Endothelial cell of umbilical vein (primary cell): ENCODE results near the gene CCDC116. TPM values are rescaled to one million over a fixed set of nuclear protein-coding genes. Genes with fewer than 3 reads are reported as not detected.

ENCODE experiments used
- BruUV-seq: library from RNA; stranded (reverse); fragments of 400-500 nt; replicated peaks from 2 replicates; lab custom pipeline; 2021; lab: Mats Ljungman, UMichigan
- CTCF ChIA-PET: fragments of 300-600, 350-600 bp; sonication (Branson Sonifier 250); formaldehyde crosslinking; loops from one replicate; lab custom pipeline; 2021; ENCODE audit warnings: antibody characterized with exemption, inconsistent platforms; lab: Charles Lee
- POLR2A ChIA-PET: fragments of 300-600, 350-600 bp; sonication (Branson Sonifier 250); formaldehyde crosslinking; loops from one replicate; lab custom pipeline; 2021; ENCODE audit warnings: antibody characterized with exemption, inconsistent platforms; lab: Charles Lee
- DNase-seq: peaks from one replicate; pipeline ENCODE4 v3.0.0-alpha.2; 2011; ENCODE audit warnings: low read depth, low spot score
- FAIRE-seq: peaks from 2 replicates; lab custom pipeline; 2011; peaks lifted over from hg19 to GRCh38; lab: Jason Lieb, UNC
- H2AFZ ChIP-seq: 2 replicates; pipeline ENCODE4 v1.6.0; 2012; ENCODE audit warnings: low read depth, low read length, control low read depth, inconsistent platforms
- H3K27ac ChIP-seq: 2 replicates; pipeline ENCODE4 v1.5.1; 2011; ENCODE audit warnings: low read depth, mild to moderate bottlenecking, control low read depth, low read length, moderate library complexity; ENCODE audit not compliant: insufficient read depth
- H3K27me3 ChIP-seq, 2 experiments: 2 replicates each; pipeline versions ENCODE4 v1.6.0 to v1.6.1; 2011; ENCODE audit warnings: low read length in 2 of 2, mixed read lengths in 1 of 2; ENCODE audit not compliant: control insufficient read depth in 2 of 2, insufficient read depth in 2 of 2
- H3K36me3 ChIP-seq, 2 experiments: 2 replicates in 1 of 2; 3 replicates in 1 of 2; pipeline ENCODE4 v1.5.1; 2011; ENCODE audit warnings: low read length in 2 of 2, mild to moderate bottlenecking in 1 of 2, moderate library complexity in 1 of 2; ENCODE audit not compliant: control insufficient read depth in 2 of 2, insufficient read depth in 2 of 2; ENCODE audit errors: extremely low read depth in 1 of 2
- H3K4me1 ChIP-seq: 3 replicates; pipeline ENCODE4 v1.5.1; 2011; ENCODE audit warnings: mild to moderate bottlenecking, low read length; ENCODE audit not compliant: control insufficient read depth, insufficient read depth; ENCODE audit errors: extremely low read depth
- H3K4me2 ChIP-seq: 2 replicates; pipeline ENCODE4 v1.6.1; 2011; ENCODE audit warnings: low read length, control low read depth, mixed read lengths; ENCODE audit not compliant: insufficient read depth
- H3K4me3 ChIP-seq, 3 experiments: fragments of 200-600 bp in 1 of 3; sonication (generic), shearing (Covaris generic) in 1 of 3; replicated peaks in 1 of 3; 2 replicates each; pipeline ENCODE4 v1.5.1; 2011 to 2016; ENCODE audit warnings: control low read depth in 3 of 3, low read length in 3 of 3, mild to moderate bottlenecking in 2 of 3, inconsistent platforms in 1 of 3, low read depth in 1 of 3, moderate library complexity in 1 of 3; ENCODE audit not compliant: insufficient read depth in 1 of 3
- H3K79me2 ChIP-seq: 2 replicates; pipeline ENCODE4 v1.6.0; 2012; ENCODE audit warnings: low read length, inconsistent platforms; ENCODE audit not compliant: control insufficient read depth, insufficient read depth
- H3K9ac ChIP-seq: replicated peaks from 2 replicates; pipeline ENCODE3; 2011; ENCODE audit warnings: low read length, control low read depth; ENCODE audit not compliant: insufficient read depth; ENCODE audit errors: extremely low read depth
- H3K9me1 ChIP-seq: replicated peaks from 3 replicates; pipeline ENCODE4 v1.6.0; 2011; ENCODE audit warnings: mild to moderate bottlenecking, low read length; ENCODE audit not compliant: control insufficient read depth, insufficient read depth; ENCODE audit errors: extremely low read depth
- H3K9me3 ChIP-seq: replicated peaks from 2 replicates; pipeline ENCODE4 v1.5.1; 2012; ENCODE audit warnings: low read length, inconsistent platforms; ENCODE audit not compliant: control insufficient read depth, insufficient read depth
- H4K20me1 ChIP-seq: replicated peaks from 2 replicates; pipeline ENCODE3; 2011; ENCODE audit warnings: mild to moderate bottlenecking, low read length; ENCODE audit not compliant: control insufficient read depth, insufficient read depth; ENCODE audit errors: extremely low read depth
- CTCF ChIP-seq, 2 donors: IDR thresholded peaks; 1 replicate in 1 of 2; 2 replicates in 1 of 2; pipeline ENCODE4 v1.5.1; 2011; ENCODE audit warnings: low read length in 2 of 2, mild to moderate bottlenecking in 2 of 2, moderate library complexity in 2 of 2, control low read depth in 1 of 2, inconsistent platforms in 1 of 2, low read depth in 1 of 2; ENCODE audit not compliant: insufficient read depth in 1 of 2; ENCODE audit errors: extremely low read depth in 1 of 2
- EZH2 ChIP-seq: IDR thresholded peaks from 2 replicates; pipeline ENCODE4 v1.6.1; 2012; ENCODE audit warnings: borderline replicate concordance, low read depth, mild to moderate bottlenecking, moderate library complexity, low read length, inconsistent platforms; ENCODE audit not compliant: severe bottlenecking
- FOS ChIP-seq: IDR thresholded peaks from 2 replicates; pipeline ENCODE4 v1.6.1; 2011; ENCODE audit warnings: mild to moderate bottlenecking, low read length, moderate library complexity, borderline replicate concordance; ENCODE audit not compliant: insufficient read depth
- GATA2 ChIP-seq: IDR thresholded peaks from 2 replicates; pipeline ENCODE4 v1.7.0; 2011; ENCODE audit warnings: low read depth, mild to moderate bottlenecking, moderate library complexity, mixed read lengths, low read length; ENCODE audit not compliant: insufficient read length, insufficient read depth
- JUN ChIP-seq: IDR thresholded peaks from 2 replicates; pipeline ENCODE4 v1.6.1; 2011; ENCODE audit warnings: borderline replicate concordance, low read depth; ENCODE audit not compliant: insufficient read length, insufficient read depth
- MAX ChIP-seq: IDR thresholded peaks from 2 replicates; pipeline ENCODE4 v1.6.1; 2011; ENCODE audit not compliant: insufficient read depth, insufficient read length
- MYC ChIP-seq: IDR thresholded peaks from one replicate; pipeline ENCODE4 v1.6.1; 2011; ENCODE audit warnings: mild to moderate bottlenecking, low read depth, low read length
- POLR2A ChIP-seq: IDR thresholded peaks from 2 replicates; pipeline ENCODE4 v1.6.1; 2012; ENCODE audit warnings: low read depth, mild to moderate bottlenecking, control low read depth, low read length
- POLR2AphosphoS5 ChIP-seq: IDR thresholded peaks from 2 replicates; pipeline ENCODE4 v1.6.1; 2012; ENCODE audit warnings: low read depth, mild to moderate bottlenecking, control low read depth, low read length, moderate library complexity; ENCODE audit not compliant: insufficient read depth
- dilution Hi-C: fragments of 300-500 bp; cut with MboI; formaldehyde crosslinking; loops from one replicate; pipeline ENCODE4 v1.15.0; 2019; ENCODE audit warnings: low sequenced_read_pairs; ENCODE audit not compliant: extremely low pct_ligation_motif_present
- intact Hi-C: fragments of 100-400 bp; cut with micrococcal nuclease; formaldehyde crosslinking; loops from one replicate; pipeline ENCODE4 v1.10.0; 2022
- polyA plus RNA-seq, 4 experiments: library from polyadenylated mRNA; depleted of rRNA in 3 of 4; stranded (reverse) in 3 of 4; unstranded in 1 of 4; fragments of >200 nt; gene quantifications; 2 replicates each; pipeline versions ENCODE4 v1.2.1 to v1.2.3, GENCODE V29; 2011 to 2012; ENCODE audit warnings: missing spikeins in 1 of 4
- total RNA-seq: library from RNA; stranded (reverse); gene quantifications from 2 replicates; pipeline ENCODE4 v1.2.3, GENCODE V29; 2021

The CCDC116 gene
- total and polyA plus RNA-seq, 2 donors (not counting 3 experiments of a cell fraction or from before 2014, with no cell fraction given) = 0.21 to 0.33 TPM

- BruUV-seq = no TSS peak
- Histone ChIP-seq H2AFZ (no peak overlapping the region), H4K20me1 (no peaks in the 10 kb centered on the region), H3K9ac (peak overlapping the region; percentile 86), H3K4me2 (peak overlapping the region; percentile 90), H3K9me3 (no peaks in the 10 kb centered on the region), H3K36me3 (peaks cover 0 to 5% of the 10 kb centered on the region in 2 experiments), H3K9me1 (no peaks in the 10 kb centered on the region), H3K4me1 (peaks cover 7% of the 10 kb centered on the region), H3K4me3 (peak overlapping the region in 2 of 3 experiments; percentile 87 to 94), H3K79me2 (peaks cover 8% of the 10 kb centered on the region), H3K27ac (no peak overlapping the region), H3K27me3 (no peaks in the 10 kb centered on the region)
- dilution Hi-C loops (no loop called here), intact Hi-C loops (no loop called here)
- CTCF ChIA-PET = no interaction called here
- POLR2A ChIA-PET = interaction anchor here (0.6 kb wide), 1 partner anchor 12 kb away, joined by 4 read pairs; no protein-coding TSS in a partner anchor
- DNase-seq (no peak), FAIRE-seq (no peak)
- no peak for TF ChIP-seq CTCF (IDR thresholded peaks at IDR 0.05; ENCODE audit: extremely low read depth in 1 of 2, insufficient read depth in 1 of 2, low read depth in 1 of 2, low read length in 2 of 2)
- TF ChIP-seq GATA2 = no peak
- no peak for TF ChIP-seq EZH2
- TF ChIP-seq POLR2A = no peak
- TF ChIP-seq POLR2AphosphoS5 = no peak
- no peak for TF ChIP-seq JUN
- TF ChIP-seq FOS = no peak
- TF ChIP-seq MYC = no peak
- TF ChIP-seq MAX = no peak
Observed at GRCh38 chr22:21666786-21667185, 34.2 kb downstream of the CCDC116 start.
